SH-SY5Y (cell line): Measurements from ENCODE around the gene OTULIN.

Source experiments
- GATA2 ChIP-seq: IDR thresholded peaks from 2 replicates; pipeline ENCODE4 v1.6.1; 2011; ENCODE audit warnings: mild to moderate bottlenecking, low read depth, low read length
- GATA3 ChIP-seq: IDR thresholded peaks from 2 replicates; pipeline ENCODE4 v1.6.1; 2011; ENCODE audit warnings: low read depth, mild to moderate bottlenecking, low read length, moderate library complexity

DNA sequence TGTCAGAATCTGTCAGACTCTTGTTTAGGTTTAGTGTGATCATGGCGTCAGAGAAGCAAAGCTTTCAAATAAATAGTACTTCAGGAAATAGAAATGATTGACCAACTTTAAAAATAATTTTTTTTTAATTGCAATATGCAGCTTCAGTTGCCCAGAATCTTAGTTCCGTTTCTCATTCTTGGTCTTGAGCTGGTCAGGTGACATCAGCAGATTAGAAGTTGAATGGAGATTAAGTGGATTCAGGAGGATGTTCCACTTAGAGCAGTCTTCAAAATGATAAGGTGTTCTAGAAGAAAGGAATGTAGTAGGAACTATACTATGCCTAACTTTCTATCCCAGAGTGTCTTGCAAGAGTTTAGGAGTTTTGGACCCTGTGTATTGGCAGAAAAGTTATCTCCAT, 30.6 kb downstream of the OTULIN start:
- no peak for TF ChIP-seq GATA2
- TF ChIP-seq GATA3, result no peak
